Nucleus accumbens (tissue), 56 donors: ENCODE measurements around the gene NPAS1.
A peak's percentile ranks its signal among the peaks of the same experiment; 100 is the strongest.
"Not testable (repeated sequence)": the region's sequence is repeated elsewhere in the genome, so short reads cannot be mapped to it uniquely, and the experiment has no call there.

ENCODE experiments used
- DNase-seq, 56 donors: peaks; one replicate each; lab custom pipeline; 2025; lab: John Stamatoyannopoulos, UW

NPAS1 gene

DNA sequence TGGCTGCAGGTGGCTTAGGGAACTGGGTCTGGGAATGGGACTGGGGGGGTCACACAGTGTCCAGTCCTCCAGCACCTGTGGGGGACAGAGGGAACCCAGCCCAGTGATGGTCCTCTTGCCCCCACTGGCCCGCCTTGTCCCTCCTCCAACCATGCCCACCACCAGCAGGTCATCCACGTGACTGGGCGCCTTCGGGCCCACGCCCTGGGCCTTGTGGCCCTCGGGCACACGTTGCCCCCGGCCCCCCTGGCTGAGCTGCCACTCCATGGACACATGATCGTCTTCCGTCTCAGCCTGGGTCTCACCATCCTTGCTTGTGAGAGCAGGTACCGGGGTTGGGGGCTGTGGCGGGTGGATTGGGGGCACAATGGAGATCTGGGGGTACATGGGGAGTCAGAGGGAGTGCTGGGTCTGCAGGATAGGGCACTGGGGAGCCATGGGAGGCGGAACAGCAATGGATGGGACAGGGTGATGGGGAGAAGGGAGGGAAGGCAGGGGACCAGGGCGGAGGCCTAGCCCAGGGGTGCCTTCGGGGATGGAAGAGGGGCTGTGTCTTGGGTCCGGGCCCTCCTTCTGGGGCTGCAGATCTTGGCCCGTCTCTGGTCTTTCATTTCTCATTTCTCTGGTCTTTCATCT lies 19.7 kb downstream of the NPAS1 start:
- DNase-seq, result no peak

DNA sequence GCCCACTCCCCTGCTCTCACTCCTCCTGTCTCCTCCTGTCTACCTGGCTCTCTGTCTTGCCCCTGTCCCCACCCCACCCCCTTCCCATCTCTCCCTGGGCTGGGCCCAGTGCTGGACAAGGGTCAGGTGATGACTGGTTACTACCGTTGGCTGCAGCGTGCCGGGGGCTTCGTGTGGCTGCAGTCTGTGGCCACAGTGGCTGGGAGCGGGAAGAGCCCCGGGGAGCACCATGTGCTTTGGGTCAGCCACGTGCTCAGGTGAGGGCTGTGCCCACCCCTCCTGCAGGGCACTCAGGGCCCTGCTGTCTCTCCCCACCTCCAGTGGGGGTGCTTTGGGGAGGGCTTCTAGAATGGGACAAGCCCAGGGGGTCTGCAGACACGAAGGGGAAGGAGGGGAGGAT lies 21.2 kb downstream of the NPAS1 start:
- no peak for DNase-seq

- no peak for DNase-seq
Measured at GRCh38 chr19:47044946-47045866, 25.6 kb downstream of the NPAS1 start.

DNA sequence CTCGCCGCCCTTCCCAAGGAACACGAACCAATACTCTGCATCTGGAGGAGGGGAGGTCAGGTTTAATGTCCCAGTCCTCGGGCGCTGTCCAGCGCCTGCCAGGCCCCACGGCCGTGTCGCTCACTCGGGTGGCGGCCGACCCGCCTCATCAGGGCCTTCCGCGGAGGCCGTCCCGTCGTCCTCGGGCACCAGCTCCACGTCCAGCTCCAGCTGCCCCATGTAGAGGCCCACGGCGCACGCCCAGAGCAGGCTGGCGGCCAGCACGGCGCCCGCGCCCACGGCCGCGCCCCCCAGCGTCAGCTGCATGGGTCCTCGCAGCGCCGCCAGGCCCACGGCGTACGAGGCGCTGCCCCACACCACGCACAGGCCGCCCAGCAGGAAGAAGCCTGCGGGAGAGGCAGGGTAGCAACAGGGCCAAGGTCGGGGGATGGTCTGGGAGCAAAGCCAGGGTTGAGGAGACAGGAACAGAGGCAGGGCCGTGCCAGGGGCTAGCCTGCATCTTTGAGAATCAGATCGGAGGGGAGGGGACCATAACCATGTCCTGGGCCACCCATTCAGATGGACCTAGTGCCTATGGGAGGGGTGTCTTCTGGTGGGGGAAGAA lies 26.3 kb downstream of the NPAS1 start:
- DNase-seq, result no peak

DNA sequence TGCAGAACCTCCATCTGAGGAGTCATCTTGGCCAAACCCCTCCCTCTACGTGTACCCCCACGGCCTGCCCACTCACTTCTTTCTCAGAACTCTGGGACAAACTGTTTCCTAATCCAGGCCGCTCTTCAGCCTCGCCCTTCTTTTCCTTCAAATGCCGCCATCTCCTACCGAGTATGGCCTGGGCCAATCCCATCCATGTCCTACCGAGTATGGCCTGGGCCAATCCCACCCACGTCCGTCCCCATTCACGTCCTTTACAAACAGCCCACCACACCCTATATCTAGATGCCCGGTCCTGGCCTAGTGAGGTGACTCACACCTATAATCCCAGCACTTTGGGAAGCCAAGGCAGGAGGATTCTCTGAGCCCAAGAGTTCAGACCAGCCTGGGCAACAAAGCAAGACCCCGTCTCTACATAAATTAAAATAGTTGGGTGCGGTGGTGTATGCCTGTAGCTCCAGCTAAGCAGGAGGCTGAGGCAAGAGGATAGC lies 27.7 kb downstream of the NPAS1 start:
- DNase-seq, result no peak

GRCh38 chr19:47047763-47048405 lies 28.2 kb downstream of the NPAS1 start:
- DNase-seq, result peak; percentile 36 to 95 (median 77)

GRCh38 chr19:47049307-47049700 lies 29.7 kb downstream of the NPAS1 start:
- DNase-seq, result no peak

DNA sequence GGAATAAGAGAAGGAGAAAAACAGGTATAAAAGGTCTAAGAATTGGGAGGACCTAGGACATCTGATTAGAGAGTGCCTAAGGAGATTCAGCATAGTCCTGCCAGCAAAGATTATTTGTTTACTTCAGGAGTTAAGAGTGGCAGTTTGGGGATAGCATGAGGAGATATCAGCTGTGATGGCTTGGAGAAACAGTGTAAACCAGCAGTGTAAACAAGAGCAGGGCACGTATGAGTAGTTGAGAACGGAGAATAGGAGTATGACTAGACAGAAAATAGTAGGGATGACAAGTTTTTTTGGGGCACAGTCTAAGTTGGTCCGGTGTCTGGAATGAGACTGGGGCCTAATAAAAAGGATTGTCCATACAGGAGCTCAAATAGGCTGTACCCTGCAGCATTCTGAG lies 30.9 kb downstream of the NPAS1 start:
- not testable (repeated sequence) for DNase-seq

DNA sequence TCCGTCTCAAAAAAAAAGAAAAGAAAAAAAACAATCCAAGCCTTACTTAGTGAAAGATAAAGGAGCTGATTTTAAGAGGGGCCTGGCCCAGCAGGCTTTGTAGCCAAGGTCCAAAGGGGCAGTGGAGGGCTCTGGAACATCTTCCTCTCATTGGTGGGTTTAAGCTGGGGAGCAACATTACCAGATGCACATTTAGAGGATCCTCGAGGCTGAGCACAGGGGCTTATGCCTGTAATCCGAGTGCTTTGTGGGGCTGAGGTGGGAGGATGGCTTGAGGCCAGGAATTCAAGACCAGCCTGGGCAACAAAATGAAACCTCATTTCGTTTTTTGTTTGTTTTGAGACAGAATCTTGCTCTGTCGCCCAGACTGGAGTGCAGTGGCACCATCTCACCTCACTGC lies 36.8 kb downstream of the NPAS1 start:
- DNase-seq, result no peak

DNA sequence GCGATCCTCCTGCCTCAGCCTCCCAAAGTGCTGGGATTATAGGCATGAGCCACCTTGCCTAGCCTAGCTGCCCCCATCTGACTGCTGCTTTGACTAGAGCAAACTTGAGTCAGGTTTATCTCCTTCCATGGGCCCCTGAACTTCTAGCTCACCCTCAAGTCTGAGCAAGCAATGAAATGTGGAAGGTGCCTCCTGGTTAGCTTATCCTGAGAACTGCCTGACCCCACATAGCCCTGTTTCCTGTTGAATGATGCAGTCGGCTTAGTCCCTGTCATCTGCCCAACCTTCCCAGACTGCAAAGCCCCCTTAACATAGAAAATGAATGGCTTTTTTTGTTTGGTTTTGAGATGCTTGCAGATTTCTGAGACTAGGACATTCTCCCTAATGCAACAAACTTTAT lies 37.7 kb downstream of the NPAS1 start:
- no peak for DNase-seq

DNA sequence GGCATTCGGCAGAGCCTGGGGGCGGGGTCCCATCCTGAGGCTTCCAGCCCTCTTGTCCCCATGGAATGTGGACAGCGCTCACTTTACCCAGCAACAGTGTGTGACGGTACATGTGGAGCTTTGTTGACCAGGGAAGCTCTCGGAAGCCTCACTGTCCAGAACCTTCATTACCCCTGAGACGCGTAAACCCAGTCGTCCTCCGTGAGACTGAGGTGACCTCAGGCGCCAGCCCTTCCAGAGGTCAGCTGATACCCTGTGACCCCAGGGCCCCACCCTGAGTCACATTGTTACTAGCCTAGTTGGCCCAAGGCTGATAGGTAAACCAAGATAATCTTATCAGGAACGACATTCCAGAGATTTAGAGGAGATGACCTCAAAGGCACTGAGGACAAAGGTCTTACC lies 39.0 kb downstream of the NPAS1 start:
- DNase-seq, result no peak

GRCh38 chr19:47063874-47064273 lies 44.2 kb downstream of the NPAS1 start:
- no peak for DNase-seq

DNA sequence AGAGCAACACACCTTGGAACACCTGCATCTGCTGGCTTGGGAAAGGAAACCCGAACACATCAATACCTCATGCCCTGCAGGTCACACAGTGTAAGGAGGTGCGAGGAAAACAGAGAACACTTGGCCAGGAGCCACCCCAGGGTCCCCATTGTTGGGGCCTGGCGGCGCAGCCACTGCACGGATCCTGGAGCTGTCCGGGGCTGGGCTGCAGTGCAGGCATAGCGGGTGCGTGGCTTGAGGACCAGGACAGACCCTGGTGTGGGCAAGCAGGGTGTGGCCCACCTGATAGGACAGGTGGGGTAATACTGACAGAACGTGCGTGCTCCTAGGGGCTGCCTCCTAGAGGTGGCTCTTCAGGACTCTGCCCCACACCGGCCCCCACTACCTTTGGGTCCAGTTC lies 45.6 kb downstream of the NPAS1 start:
- DNase-seq, result no peak

DNA sequence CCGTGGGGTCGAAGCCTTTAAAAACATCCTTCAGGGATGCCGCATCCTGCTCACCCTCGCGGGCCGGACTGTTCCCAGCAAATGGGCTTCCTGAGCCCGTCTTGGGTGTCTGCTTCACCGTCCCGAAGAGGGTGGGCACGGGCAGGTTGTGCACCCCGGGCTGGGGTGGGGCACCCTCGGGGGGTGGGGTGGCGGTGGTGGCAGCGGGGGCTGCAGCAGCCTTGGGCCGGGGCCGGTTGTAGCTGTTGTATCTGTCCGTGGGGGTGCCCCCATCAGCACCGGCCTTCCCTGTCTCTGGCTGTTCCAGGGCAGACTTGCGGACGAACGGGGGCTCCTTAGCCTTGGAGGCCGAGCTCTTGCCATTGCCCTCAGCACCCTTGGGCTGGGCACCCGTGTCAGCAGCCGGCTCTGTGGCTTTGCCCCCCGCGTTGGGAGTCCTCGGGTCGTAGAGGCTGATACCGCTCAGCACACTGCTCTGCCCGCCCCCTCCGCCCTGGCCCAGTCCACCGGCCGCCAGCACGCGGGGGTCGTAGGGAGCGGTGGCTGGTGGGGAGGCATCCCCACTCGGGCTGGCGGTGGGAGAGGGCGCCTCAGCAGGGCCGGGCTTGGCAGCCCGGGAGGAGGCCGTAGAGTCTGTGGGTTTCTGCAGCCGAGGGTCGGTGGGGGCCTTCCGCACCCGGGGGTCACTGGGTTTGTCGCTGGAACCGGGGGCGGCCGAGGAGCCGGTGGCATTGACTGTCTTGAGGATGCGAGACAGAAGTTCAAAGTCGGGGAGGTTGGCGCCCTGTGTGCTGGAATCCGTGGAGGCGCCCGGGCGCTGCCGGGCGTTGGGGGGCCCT lies 47.0 kb downstream of the NPAS1 start:
- DNase-seq, result no peak

GRCh38 chr19:47067215-47067847 lies 47.7 kb downstream of the NPAS1 start:
- no peak for DNase-seq

GRCh38 chr19:47068246-47068645 lies 48.6 kb downstream of the NPAS1 start:
- DNase-seq, result no peak

DNA sequence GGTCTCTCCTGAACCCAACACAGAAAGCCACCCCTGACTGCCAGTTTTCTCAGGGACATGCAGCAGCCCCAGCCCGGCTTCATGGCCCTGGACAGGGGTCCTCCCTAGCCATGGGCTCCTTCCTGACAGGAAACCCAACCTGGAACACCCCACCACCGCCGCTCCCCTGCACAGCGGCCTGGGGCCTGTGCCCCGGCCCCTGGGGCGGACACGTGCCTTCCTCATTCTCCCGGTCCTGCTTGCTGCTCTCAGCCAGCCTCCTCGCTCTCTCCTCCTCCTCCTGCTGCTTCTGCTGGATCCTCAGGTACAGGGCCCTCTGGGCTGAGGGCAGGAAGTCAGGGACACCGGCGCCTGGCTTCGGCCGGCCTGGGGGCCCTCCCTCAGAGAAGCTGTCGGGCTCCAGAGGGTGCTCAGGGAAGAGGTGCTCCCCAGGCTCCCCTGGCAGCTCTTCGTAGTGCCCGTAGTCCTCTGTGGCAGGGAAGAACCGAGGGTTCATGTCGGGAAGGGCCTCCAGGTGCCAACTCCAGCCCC lies 49.3 kb downstream of the NPAS1 start:
- DNase-seq, result no peak

- peak in 2 of 56 donors; percentile 8 to 10 for DNase-seq
Measured at GRCh38 chr19:47069795-47070194, 50.2 kb downstream of the NPAS1 start.

DNA sequence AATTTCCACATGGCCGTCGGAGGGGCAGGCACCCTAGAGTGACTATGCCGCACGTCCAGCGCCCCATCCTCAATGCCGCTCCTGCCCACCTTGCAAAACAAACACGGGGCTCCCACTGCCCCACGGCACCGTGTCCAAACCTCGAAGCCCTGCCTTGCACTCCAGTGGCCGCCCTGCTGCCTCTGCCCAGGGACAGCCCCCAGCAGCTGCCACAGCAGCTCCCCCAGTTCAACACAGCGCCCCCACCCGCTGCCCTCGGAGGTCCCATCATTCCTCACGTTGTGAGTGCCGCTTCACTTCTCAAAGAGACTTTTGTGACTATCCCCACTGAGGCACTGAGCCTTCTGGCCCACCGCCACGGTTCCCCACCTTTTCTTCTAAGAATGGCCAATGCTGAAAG lies 51.1 kb downstream of the NPAS1 start:
- DNase-seq, result peak in 1 of 56 donors; percentile 20
